Activated CD8-positive, alpha-beta memory T cell treated with anti-CD3 and anti-CD28 coated beads, Interleukin-2, amount 50 U/mL, for 4 hours (primary cell): Measurements from ENCODE around the gene NEIL3.
"Not testable (repeated sequence)": the region's sequence is repeated elsewhere in the genome, so short reads cannot be mapped to it uniquely, and the experiment has no call there.

Source experiments
- DNase-seq: peaks from one replicate; pipeline ENCODE4 v3.0.0-alpha.2; 2020

NEIL3 gene

GRCh38 chr4:177302371-177303100 lies 7.1 kb upstream of the NEIL3 start:
- no peak for DNase-seq

GRCh38 chr4:177304094-177304493 lies 5.6 kb upstream of the NEIL3 start:
- DNase-seq: no peak

- not testable (repeated sequence) for DNase-seq
Measured at GRCh38 chr4:177304864-177305263, 4.8 kb upstream of the NEIL3 start.

- DNase-seq: no peak
Measured at GRCh38 chr4:177308125-177308524, 1.5 kb upstream of the NEIL3 start.

DNA sequence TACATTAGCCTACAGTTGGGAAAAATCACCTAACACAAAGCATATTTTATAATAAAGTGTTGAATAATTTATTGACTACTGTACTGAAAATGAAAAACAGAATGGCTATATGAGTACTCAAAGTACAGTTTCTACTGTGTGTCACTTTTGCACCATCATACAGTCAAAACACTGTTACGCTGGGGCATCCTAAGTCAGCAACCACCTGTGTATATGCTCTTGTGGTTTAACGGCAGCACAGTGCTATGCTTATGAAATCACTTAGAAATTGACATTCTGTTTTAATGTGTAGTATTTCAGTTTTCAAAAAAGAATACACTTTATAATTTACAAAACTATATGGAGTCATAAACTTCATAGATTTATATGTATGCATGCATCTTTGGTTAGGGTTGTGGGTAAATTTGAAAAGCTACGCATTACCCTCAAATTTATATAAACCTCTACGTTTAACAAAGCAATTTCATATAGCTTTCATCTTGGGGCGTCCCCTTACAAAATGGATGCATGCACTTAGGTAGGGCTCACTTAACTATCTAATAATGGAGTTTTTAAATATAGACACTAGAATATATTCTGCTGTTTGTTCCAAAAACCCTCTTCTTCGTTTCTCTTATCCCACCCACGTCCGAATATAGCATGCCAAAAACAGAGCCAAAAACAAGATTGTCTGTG lies 690 bp upstream of the NEIL3 start:
- DNase-seq: no peak

DNA sequence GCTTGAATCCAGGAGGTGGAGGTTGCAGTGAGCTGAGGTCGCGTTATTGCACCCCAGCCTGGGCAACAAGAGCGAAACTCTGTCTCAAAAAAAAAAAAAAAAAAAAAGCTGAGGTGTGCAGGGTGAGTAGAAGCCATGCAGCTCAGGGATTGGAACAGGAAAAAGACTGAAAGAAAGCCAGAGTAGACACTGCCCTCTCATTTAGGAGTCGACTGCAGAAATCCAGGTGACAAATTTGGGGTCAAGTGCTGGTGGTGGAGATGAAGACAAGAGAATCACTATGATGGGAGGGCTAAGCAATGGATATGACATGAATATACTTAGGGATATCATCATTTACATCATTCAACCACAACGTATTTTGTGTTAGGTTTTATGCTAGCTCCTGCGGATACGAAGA lies 1.9 kb downstream of the NEIL3 start:
- no peak for DNase-seq

GRCh38 chr4:177313263-177313662 lies 3.6 kb downstream of the NEIL3 start:
- no peak for DNase-seq

DNA sequence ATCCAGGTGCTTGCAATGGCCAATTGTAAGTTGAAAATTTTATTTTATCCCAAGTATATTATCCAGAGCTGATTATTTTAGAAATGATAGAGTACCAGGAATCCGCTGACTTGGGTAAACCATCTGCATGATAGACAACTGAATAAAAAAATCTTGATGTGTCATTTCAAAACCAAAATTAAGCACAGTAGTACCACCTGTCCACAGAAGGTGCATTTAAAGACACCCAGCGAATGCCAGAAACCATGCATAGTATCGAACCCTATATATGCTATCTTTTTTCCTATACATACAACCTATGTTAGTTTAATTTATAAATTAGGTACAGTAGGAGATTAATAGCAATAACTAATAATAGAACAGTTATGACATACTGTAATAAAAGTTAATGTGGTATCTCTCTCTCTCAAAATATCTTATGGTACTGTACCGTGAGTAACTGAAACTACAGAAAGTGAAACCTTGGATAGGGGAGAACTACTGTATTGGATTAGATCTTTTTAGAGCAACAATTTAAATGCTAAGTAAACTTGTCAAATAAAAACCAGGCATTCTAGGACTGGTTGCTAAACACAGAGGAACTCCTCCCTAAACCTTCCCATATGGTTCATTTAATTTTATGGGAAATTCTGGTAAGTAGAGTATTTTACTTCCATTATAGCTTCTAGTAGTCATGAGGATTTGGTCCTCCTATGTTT lies 6.2 kb downstream of the NEIL3 start:
- no peak for DNase-seq

DNA sequence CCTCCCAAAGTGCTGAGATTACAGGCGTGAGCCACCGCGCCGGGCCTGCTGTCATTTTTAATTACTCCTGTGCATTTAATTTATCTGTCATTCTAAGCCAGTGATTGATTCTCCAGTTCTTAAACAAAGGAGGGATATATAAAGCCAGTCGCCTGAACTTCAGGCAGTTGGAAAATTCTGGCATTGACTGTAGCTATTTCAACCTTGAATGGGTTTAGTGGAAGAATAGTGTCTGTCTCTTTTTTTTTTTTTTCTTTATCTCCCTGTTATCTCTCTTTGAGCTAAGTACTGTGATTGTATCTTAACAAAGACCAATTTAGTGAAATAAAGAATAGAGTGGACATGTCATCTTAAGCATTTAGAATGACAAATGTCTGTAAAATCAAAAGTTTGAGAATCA lies 11.0 kb downstream of the NEIL3 start:
- no peak for DNase-seq

DNA sequence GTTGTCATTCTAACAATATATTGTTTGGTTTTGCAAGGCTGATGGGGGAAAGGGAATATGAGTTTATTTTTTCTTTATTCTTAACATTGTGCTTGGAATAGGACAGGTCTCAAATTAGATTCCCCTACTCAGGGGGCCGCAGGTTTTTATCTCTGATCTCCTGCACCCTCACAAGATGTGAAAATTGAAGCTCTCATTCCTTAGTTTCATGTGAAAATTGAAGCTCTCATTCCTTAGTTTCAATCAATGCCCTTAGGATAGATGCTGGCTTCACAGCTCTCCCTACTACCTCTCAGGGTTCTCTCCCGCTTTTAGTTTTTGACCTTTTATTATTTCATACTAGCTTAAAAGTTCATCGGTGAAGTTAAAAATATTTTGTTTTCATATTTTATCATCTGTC lies 12.0 kb downstream of the NEIL3 start:
- no peak for DNase-seq

- no peak for DNase-seq
Measured at GRCh38 chr4:177322266-177322665, 12.6 kb downstream of the NEIL3 start.

DNA sequence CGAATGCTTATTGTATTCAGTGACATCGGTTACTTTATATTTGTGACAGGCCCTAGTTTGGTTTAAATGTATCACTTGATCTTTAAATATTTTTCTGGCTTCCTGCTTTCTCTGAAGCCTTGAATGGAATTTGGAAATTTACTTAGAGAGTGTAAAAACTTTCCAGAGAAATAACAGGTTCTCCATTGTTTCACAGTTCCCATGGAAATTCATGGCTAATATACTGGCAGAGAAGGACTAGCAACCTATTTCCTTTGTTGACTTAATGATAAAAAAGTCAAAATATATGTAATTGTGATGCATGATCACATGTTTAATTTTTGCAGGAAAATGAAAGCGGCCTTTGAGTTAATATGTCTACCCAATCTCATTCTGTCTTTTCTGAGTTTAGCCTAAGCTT lies 13.2 kb downstream of the NEIL3 start:
- DNase-seq: no peak

DNA sequence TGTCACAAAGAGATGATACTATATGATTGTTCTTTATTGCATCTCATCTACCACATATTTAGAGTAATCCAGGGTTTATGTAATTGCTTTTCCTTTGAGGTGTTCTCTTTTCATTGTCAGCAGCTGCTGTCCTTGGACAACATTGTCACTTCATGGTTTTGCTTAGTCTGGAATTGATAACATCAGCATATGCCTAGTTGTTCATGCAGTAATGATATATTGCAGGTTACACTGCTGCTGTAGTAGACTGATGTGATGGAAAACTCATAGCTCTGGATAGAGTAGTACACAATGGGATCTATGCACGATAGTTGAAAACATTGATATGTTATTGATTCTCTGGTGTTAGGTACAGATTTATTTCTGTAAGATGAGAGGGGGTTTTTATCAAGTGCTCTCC lies 13.7 kb downstream of the NEIL3 start:
- DNase-seq: no peak

DNA sequence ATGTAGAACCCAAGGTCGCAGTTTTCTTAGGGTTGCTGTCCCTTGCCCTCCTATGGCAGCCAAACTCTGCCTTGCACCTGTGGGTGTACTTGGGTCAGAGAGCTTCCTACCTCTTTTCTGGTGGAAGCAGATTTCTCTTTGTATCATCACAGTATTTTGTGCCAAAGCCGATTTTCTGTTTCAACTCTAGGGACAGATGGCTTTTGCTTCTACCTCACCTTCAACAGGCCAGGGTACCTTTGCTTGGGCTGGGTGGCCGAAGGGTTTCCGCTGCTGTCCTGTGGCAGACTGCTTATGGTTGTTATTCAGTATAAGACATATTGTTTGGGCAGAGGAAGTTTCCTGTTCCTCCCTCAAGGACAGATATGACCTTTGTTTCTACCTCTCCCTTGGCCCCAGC lies 22.4 kb downstream of the NEIL3 start:
- DNase-seq: no peak

DNA sequence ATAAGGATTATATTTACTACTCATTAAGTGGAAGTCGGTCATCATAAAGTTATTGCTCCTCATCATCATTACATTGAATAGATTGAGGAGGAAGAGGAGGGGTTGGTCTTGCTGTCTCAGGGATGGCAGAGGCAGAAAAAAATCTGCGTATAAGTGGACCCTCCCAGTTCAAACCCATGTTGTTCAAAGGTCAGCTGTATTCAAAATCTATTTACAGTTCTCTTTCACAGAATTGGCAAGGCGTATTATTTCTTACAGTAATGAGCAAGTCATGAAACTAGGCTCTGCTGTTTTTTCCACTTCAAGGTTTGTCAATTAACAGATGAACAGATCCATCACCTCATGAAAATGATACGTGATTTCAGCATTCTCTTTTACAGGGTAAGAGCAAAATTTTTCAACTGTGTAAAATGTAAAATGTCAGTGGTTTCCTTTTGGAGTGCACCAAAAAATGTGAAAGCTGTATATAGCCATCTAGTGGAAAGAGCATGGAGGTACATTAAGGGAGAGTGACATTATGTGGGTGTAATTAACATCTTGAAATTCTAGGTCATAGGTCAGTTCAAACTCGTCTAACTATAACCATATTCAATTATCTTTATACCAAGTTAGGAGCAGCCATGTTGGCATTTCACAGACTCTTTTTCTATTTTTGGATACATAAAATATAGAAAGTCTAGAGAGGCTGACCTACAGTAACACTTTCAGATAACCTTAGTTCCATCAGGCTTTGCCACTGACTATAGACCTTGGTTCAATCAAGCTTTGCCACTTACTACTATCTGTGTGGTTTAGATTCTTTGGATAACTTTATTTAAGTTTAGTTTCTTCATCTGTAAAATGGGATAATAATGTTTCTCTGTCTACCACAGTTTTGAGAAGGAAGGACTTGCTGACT lies 30.1 kb downstream of the NEIL3 start:
- no peak for DNase-seq

DNA sequence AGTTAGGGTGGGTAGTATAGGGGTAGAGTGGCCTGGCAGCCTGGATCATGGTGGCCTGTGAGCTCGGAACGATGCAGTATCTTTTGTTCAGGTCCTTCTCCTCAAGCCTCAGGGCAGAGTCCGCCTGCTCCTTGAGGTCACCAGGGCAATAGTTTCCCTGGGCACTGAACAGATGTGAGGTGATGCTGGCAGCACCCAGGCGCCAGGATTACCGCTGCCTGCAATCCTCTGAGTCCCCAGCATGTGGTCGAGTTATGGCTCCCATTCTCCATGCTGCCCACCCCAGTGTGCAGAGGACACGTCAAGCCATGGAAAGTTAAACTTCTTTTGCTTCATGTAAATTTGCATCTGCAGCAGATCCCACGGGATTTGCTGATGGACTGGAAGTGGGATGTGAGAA lies 38.7 kb downstream of the NEIL3 start:
- no peak for DNase-seq

DNA sequence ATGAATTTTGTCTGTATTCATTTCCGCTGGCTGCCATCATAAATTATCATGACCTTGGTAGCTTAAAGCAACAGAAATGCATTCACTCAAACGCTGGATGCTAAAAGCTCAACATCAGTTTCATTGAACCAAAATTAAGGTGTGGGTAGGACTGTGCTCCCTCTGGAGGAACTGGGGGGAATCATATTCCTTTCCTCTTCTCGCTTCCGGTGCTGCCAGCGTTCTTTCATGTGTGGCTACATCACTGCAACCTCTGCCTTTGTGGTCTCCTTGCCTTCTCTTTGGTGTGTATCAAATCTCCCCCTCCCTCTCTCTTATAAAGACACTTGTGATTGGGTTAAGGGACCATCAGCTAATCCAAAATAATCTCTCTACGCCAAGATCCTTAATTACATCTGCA lies 39.5 kb downstream of the NEIL3 start:
- no peak for DNase-seq

- no peak for DNase-seq
Measured at GRCh38 chr4:177351622-177352244, 42.1 kb downstream of the NEIL3 start.

GRCh38 chr4:177356206-177356605 lies 46.5 kb downstream of the NEIL3 start:
- no peak for DNase-seq

DNA sequence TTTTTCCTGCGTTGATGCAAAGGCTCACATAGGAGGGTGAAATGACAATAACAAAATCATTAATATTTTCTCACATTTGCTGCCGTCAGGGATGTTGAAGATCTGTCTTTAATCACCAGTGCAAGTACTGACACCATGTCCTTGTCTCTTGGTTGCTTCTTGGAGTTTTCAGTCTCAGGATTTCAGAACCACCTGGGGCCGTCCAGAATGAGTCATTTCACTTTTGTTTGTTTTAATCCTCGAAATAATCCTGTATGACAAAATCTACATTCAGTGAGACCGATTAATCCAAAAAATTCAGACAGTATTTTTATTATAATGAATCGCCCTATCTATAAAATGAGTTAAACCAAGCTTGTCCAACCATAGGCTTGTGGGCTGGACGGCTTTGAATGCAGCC lies 47.2 kb downstream of the NEIL3 start:
- no peak for DNase-seq

DNA sequence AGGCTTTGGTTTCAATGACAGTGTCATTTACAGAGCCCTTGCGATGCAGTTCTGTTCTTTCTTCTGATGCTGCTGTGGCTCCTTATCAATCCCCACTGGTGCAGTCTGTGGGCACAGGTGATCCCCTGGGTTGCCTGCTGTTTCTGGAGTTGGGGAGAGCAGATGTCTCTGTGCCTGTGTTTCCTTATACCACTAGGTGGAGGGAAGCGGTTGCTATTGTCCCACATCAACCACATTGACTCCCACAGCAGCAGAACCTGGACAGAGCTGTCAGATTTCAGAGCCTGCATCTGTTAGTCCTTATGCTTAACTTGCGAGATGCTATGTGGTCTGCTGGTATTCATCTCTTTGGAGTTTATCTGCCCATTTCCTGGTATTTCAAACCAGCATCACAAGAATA lies 57.7 kb downstream of the NEIL3 start:
- no peak for DNase-seq

- DNase-seq: no peak
Measured at GRCh38 chr4:177369372-177369771, 59.7 kb downstream of the NEIL3 start.

GRCh38 chr4:177371461-177371860 lies 61.8 kb downstream of the NEIL3 start:
- no peak for DNase-seq
